GM23338 (cell line): ENCODE results near the gene SEMA4D. TPM values are rescaled to one million over a fixed set of nuclear protein-coding genes. Genes with fewer than 3 reads are reported as not detected.

Source experiments
- ATAC-seq: fragments of 200-7000 bp; cut with Tn5 transposase; 3 replicates; pipeline ENCODE4 v1.9.1; 2020
- DNase-seq: peaks from one replicate; pipeline ENCODE4 v3.0.0-alpha.2; 2015; ENCODE audit warnings: low spot score
- H2AFZ ChIP-seq: fragments of 200-600 bp; sonication (generic); 2 replicates; pipeline ENCODE4 v1.8.0; 2016; ENCODE audit warnings: antibody characterized with exemption, mild to moderate bottlenecking, moderate library complexity
- H3F3A ChIP-seq: fragments of 200-600 bp; sonication (generic); replicated peaks from 2 replicates; pipeline ENCODE4 v1.8.0; 2017; ENCODE audit warnings: antibody characterized with exemption, mixed run types, low read depth
- H3K27ac ChIP-seq: fragments of 200-600 bp; sonication (generic); 2 replicates; pipeline ENCODE4 v1.6.1; 2016; ENCODE audit warnings: low read depth
- H3K27me3 ChIP-seq: fragments of 200-600 bp; sonication (generic); 2 replicates; pipeline ENCODE4 v1.8.0; 2016; ENCODE audit warnings: mild to moderate bottlenecking, mixed run types, moderate library complexity; ENCODE audit not compliant: insufficient read depth
- H3K36me3 ChIP-seq: fragments of 200-600 bp; sonication (generic); 2 replicates; pipeline ENCODE4 v1.8.0; 2016; ENCODE audit warnings: mild to moderate bottlenecking; ENCODE audit not compliant: insufficient read depth
- H3K4me1 ChIP-seq: fragments of 200-600 bp; sonication (generic); 2 replicates; pipeline ENCODE4 v1.8.0; 2016; ENCODE audit warnings: mild to moderate bottlenecking, moderate library complexity; ENCODE audit not compliant: insufficient read depth
- H3K4me2 ChIP-seq: fragments of 200-600 bp; sonication (generic); 2 replicates; pipeline ENCODE4 v1.7.1; 2017; ENCODE audit warnings: mixed run types
- H3K4me3 ChIP-seq: fragments of 200-600 bp; sonication (generic); 2 replicates; pipeline ENCODE4 v1.6.1; 2016; ENCODE audit warnings: mixed run types
- H3K79me2 ChIP-seq: fragments of 200-600 bp; sonication (generic); replicated peaks from 2 replicates; pipeline ENCODE4 v1.8.0; 2017; ENCODE audit warnings: mild to moderate bottlenecking; ENCODE audit not compliant: insufficient read depth
- H3K9me2 ChIP-seq: fragments of 200-600 bp; sonication (generic); 2 replicates; pipeline ENCODE4 v1.8.0; 2017; ENCODE audit not compliant: insufficient read depth
- H4K20me1 ChIP-seq: fragments of 200-600 bp; sonication (generic); replicated peaks from 2 replicates; pipeline ENCODE4 v1.8.0; 2017; ENCODE audit warnings: mild to moderate bottlenecking; ENCODE audit not compliant: insufficient read depth
- H3K27ac Mint-ChIP-seq: 2 replicates; pipeline ENCODE4 v1.8.0; 2020; ENCODE audit warnings: inconsistent platforms, mild to moderate bottlenecking, moderate library complexity, mixed read lengths
- H3K27me3 Mint-ChIP-seq: 3 replicates; pipeline ENCODE4 v1.8.0; 2022; ENCODE audit warnings: low read depth, mild to moderate bottlenecking, moderate library complexity, mixed read lengths, inconsistent platforms; ENCODE audit not compliant: insufficient read depth, poor library complexity
- H3K36me3 Mint-ChIP-seq: 3 replicates; pipeline ENCODE4 v1.8.0; 2021; ENCODE audit warnings: low read depth, mild to moderate bottlenecking, inconsistent platforms, moderate library complexity, mixed read lengths
- H3K4me1 Mint-ChIP-seq: 3 replicates; pipeline ENCODE4 v1.8.0; 2020; ENCODE audit warnings: mild to moderate bottlenecking, inconsistent platforms, mixed read lengths
- H3K4me3 Mint-ChIP-seq: 3 replicates; pipeline ENCODE4 v1.8.0; 2021; ENCODE audit warnings: moderate library complexity, mild to moderate bottlenecking, inconsistent platforms, mixed read lengths
- H3K9me3 Mint-ChIP-seq: 3 replicates; pipeline ENCODE4 v1.8.0; 2020; ENCODE audit warnings: moderate library complexity, mild to moderate bottlenecking, inconsistent platforms, mixed read lengths
- EZH2phosphoT487 ChIP-seq: fragments of 200-600 bp; sonication (generic); IDR thresholded peaks from one replicate; pipeline ENCODE4 v1.8.1; 2018; ENCODE audit warnings: antibody characterized with exemption; ENCODE audit not compliant: unreplicated experiment
- JUNB ChIP-seq: IDR thresholded peaks from one replicate; pipeline ENCODE4 v1.6.1; 2016; ENCODE audit warnings: antibody characterized with exemption; ENCODE audit not compliant: unreplicated experiment
- STAT1 ChIP-seq: IDR thresholded peaks from one replicate; pipeline ENCODE4 v1.6.1; 2016; ENCODE audit warnings: antibody characterized with exemption; ENCODE audit not compliant: unreplicated experiment
- ZNF114 ChIP-seq: fragments of 250-450 bp; sonication (Bioruptor Pico); IDR thresholded peaks from 2 replicates; pipeline ENCODE4 v1.5.0; 2020; ENCODE audit warnings: mild to moderate bottlenecking, moderate library complexity
- polyA plus RNA-seq: library from polyadenylated mRNA; unstranded; fragments of >200 nt; fragmentation: Nextera tagmentation; extraction: Ambion mirVana; gene quantifications from 2 replicates; pipeline ENCODE4 v1.2.1, GENCODE V29; 2016
- total RNA-seq: library from RNA; depleted of rRNA; stranded (reverse); fragments of >200 nt; shearing (Covaris generic); gene quantifications from 2 replicates; pipeline ENCODE4 v1.2.3, GENCODE V29; 2014
- TF ChIP-seq, protein P1 (sequence below), 2 experiments: fragments of 200-600 bp in 1 of 2; sonication (generic) in 1 of 2; conservative IDR thresholded peaks; 2 replicates each; pipeline versions ENCODE4 v1.5.1 to v1.6.1; 2016 to 2017; ENCODE audit warnings: antibody characterized with exemption in 2 of 2, low read depth in 2 of 2, mild to moderate bottlenecking in 2 of 2, moderate library complexity in 1 of 2
- TF ChIP-seq, protein P2 (sequence below): IDR thresholded peaks from one replicate; pipeline ENCODE4 v1.6.1; 2018; ENCODE audit warnings: antibody characterized with exemption; ENCODE audit not compliant: unreplicated experiment

The SEMA4D gene
- total and polyA plus RNA-seq, 2 experiments from 2014 or later: 19.3 to 63.0 TPM

DNA sequence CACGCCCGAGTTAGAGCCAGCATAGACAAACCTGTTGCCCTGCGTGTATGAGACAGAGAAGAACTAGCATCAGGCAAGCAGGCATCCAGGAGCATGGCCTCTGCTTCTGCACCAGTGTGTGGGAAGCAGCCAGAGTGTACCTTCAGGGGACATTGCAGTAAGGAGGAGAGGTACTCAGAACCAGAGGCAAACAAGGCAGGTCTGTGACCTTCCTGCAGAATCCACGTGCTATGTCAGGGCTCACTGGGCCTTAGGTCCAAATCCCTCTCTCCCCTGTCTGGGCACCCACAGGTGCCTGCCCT lies 116.7 kb downstream of the SEMA4D start:
- no peak for ATAC-seq
- Histone ChIP-seq H3K4me2 (no peak overlapping the region), H3F3A (no peaks in the 10 kb centered on the region), H3K9me2 (no peaks in the 10 kb centered on the region), H3K27me3 (no peaks in the 10 kb centered on the region), H3K27ac (no peak overlapping the region), H3K79me2 (no peaks in the 10 kb centered on the region), H3K36me3 (peaks cover 13% of the 10 kb centered on the region; the same call in 1 of the 2 replicates), H4K20me1 (no peaks in the 10 kb centered on the region), H2AFZ (no peak overlapping the region), H3K4me1 (no peaks in the 10 kb centered on the region), H3K4me3 (no peak overlapping the region)
- no peak for DNase-seq
- H3K9me3 Mint-ChIP-seq: no peaks in the 10 kb centered on the region; the same call in 2 of the 3 replicates
- peaks cover 70% of the 10 kb centered on the region for H3K36me3 Mint-ChIP-seq
- no peak overlapping the region for H3K4me3 Mint-ChIP-seq
- peaks cover 8% of the 10 kb centered on the region for H3K27me3 Mint-ChIP-seq
- H3K4me1 Mint-ChIP-seq: no peaks in the 10 kb centered on the region; the same call in 2 of the 3 replicates
- TF ChIP-seq, protein P1, sequence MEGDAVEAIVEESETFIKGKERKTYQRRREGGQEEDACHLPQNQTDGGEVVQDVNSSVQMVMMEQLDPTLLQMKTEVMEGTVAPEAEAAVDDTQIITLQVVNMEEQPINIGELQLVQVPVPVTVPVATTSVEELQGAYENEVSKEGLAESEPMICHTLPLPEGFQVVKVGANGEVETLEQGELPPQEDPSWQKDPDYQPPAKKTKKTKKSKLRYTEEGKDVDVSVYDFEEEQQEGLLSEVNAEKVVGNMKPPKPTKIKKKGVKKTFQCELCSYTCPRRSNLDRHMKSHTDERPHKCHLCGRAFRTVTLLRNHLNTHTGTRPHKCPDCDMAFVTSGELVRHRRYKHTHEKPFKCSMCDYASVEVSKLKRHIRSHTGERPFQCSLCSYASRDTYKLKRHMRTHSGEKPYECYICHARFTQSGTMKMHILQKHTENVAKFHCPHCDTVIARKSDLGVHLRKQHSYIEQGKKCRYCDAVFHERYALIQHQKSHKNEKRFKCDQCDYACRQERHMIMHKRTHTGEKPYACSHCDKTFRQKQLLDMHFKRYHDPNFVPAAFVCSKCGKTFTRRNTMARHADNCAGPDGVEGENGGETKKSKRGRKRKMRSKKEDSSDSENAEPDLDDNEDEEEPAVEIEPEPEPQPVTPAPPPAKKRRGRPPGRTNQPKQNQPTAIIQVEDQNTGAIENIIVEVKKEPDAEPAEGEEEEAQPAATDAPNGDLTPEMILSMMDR (conservative IDR thresholded peaks at IDR 0.05; ENCODE audit: low read depth in 2 of 2): no peak
- H3K27ac Mint-ChIP-seq: no peak overlapping the region

DNA sequence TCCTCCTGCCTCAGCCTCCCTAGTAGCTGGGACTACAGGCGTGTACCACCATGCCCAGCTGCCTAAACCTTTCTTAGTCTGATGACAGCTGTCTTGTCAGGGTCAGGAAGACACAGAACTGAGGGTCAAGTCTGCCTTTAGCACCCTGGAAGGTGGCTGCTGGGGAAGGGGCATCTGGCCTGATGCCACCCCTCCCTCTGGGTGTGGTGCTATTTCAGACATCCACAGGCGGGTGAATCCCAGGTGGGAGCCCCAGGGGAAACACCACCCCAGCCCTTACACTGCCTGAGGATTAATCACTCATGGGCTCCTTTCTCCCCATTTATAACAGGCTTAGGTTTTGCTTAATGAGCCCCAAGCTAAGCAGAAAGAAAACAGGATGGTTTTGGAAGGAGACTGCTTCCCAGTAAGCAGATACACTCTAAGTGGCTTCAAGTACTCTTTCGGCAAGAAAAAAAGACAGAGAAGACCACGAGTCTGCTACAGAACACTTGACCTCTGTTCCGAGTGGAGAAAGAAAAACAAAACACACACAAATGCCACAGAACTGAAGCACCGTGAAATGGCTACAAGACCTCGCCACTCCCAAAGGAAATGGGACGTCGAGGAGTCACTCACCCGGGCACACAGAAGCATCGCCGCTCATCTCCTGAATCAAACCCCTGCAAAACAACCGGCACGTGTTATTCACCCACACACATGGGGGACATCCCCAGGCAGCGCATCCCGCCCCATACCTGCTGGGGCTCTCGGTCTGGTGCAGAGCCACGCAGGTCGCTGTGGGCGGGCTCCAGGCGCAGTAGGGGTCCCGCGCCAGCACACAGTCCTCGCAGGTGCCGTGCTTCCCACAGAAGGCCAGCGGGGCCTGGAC lies 117.2 kb downstream of the SEMA4D start:
- Histone ChIP-seq H3K9me2 (no peaks in the 10 kb centered on the region), H3K79me2 (no peaks in the 10 kb centered on the region), H3F3A (no peaks in the 10 kb centered on the region), H3K4me2 (no peak overlapping the region), H3K4me1 (no peaks in the 10 kb centered on the region), H4K20me1 (no peaks in the 10 kb centered on the region), H2AFZ (no peak overlapping the region), H3K27ac (no peak overlapping the region), H3K4me3 (no peak overlapping the region), H3K36me3 (peaks cover 9% of the 10 kb centered on the region; the same call in 1 of the 2 replicates), H3K27me3 (no peaks in the 10 kb centered on the region)
- Mint-ChIP-seq H3K9me3 (no peaks in the 10 kb centered on the region; the same call in 2 of the 3 replicates), H3K27ac (no peak overlapping the region), H3K27me3 (peaks cover 8% of the 10 kb centered on the region), H3K36me3 (peaks cover 65% of the 10 kb centered on the region), H3K4me3 (no peak overlapping the region), H3K4me1 (no peaks in the 10 kb centered on the region; the same call in 2 of the 3 replicates)
- TF ChIP-seq STAT1: no peak
- no peak for TF ChIP-seq ZNF114 (CRISPR knock-in tag)
- TF ChIP-seq JUNB: no peak
- no peak for TF ChIP-seq EZH2phosphoT487
- TF ChIP-seq, protein P2, sequence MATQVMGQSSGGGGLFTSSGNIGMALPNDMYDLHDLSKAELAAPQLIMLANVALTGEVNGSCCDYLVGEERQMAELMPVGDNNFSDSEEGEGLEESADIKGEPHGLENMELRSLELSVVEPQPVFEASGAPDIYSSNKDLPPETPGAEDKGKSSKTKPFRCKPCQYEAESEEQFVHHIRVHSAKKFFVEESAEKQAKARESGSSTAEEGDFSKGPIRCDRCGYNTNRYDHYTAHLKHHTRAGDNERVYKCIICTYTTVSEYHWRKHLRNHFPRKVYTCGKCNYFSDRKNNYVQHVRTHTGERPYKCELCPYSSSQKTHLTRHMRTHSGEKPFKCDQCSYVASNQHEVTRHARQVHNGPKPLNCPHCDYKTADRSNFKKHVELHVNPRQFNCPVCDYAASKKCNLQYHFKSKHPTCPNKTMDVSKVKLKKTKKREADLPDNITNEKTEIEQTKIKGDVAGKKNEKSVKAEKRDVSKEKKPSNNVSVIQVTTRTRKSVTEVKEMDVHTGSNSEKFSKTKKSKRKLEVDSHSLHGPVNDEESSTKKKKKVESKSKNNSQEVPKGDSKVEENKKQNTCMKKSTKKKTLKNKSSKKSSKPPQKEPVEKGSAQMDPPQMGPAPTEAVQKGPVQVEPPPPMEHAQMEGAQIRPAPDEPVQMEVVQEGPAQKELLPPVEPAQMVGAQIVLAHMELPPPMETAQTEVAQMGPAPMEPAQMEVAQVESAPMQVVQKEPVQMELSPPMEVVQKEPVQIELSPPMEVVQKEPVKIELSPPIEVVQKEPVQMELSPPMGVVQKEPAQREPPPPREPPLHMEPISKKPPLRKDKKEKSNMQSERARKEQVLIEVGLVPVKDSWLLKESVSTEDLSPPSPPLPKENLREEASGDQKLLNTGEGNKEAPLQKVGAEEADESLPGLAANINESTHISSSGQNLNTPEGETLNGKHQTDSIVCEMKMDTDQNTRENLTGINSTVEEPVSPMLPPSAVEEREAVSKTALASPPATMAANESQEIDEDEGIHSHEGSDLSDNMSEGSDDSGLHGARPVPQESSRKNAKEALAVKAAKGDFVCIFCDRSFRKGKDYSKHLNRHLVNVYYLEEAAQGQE: no peak
- no peak for DNase-seq
- ATAC-seq: no peak
